IMR-90 (cell line): Measurements from ENCODE around the gene CCL13. TPM values are rescaled to one million over a fixed set of nuclear protein-coding genes. Genes with fewer than 3 reads are reported as not detected.

Experiments used
- ATAC-seq: fragments of 200-7000 bp; cut with Tn5 transposase; 2 replicates; pipeline ENCODE4 v1.9.1; 2020; ENCODE audit warnings: low read depth, mild to moderate bottlenecking, moderate library complexity
- BruUV-seq: library from RNA; stranded (reverse); fragments of 400-500 nt; replicated peaks from 2 replicates; lab custom pipeline; 2021; lab: Mats Ljungman, UMichigan
- CTCF ChIA-PET: fragments of 300-600 bp; formaldehyde crosslinking; extraction: SDS; loops from one replicate; lab custom pipeline; 2021; ENCODE audit warnings: antibody characterized with exemption; lab: Yijun Ruan, JAX
- POLR2A ChIA-PET: fragments of 300-600 bp; sonication (Branson Sonifier 250); formaldehyde crosslinking; loops from one replicate; lab custom pipeline; 2022; ENCODE audit warnings: antibody characterized with exemption; ENCODE audit not compliant: unreplicated experiment; lab: Charles Lee
- DNase-seq: peaks from one replicate; pipeline ENCODE4 v3.0.0; 2013
- H2AFZ ChIP-seq: replicated peaks from 2 replicates; pipeline ENCODE3; 2013; ENCODE audit warnings: low read length, mild to moderate bottlenecking; ENCODE audit not compliant: poor library complexity
- H2AK5ac ChIP-seq: 2 replicates; pipeline ENCODE4 v1.6.1; 2013; ENCODE audit warnings: low read depth, low read length, inconsistent platforms
- H2AK9ac ChIP-seq: replicated peaks from 2 replicates; pipeline ENCODE3; 2013; ENCODE audit warnings: mild to moderate bottlenecking, low read depth, low read length, moderate library complexity; ENCODE audit not compliant: poor library complexity
- H2BK120ac ChIP-seq: 2 replicates; pipeline ENCODE4 v1.6.1; 2013; ENCODE audit warnings: low read depth, low read length, inconsistent platforms
- H2BK15ac ChIP-seq: 3 replicates; pipeline ENCODE4 v1.6.1; 2013; ENCODE audit warnings: low read depth, low read length, inconsistent platforms
- H2BK20ac ChIP-seq: 2 replicates; pipeline ENCODE4 v1.6.1; 2013; ENCODE audit warnings: low read depth, mild to moderate bottlenecking, inconsistent platforms, low read length, moderate library complexity
- H2BK5ac ChIP-seq: 2 replicates; pipeline ENCODE4 v1.6.1; 2013; ENCODE audit warnings: mild to moderate bottlenecking, low read depth, low read length, inconsistent platforms; ENCODE audit not compliant: poor library complexity, severe bottlenecking
- H3K14ac ChIP-seq: replicated peaks from 2 replicates; pipeline ENCODE4 v1.6.1; 2013; ENCODE audit warnings: low read depth, low read length, inconsistent platforms
- H3K18ac ChIP-seq: 2 replicates; pipeline ENCODE4 v1.6.1; 2013; ENCODE audit warnings: low read depth, low read length, control low read depth
- H3K23ac ChIP-seq: 2 replicates; pipeline ENCODE4 v1.6.1; 2013; ENCODE audit warnings: low read depth, low read length, inconsistent platforms
- H3K27ac ChIP-seq: 2 replicates; pipeline ENCODE4 v1.5.1; 2013; ENCODE audit warnings: mild to moderate bottlenecking, control low read depth, low read length; ENCODE audit not compliant: insufficient read depth
- H3K27me3 ChIP-seq: 2 replicates; pipeline ENCODE4 v1.6.1; 2013; ENCODE audit warnings: low read length; ENCODE audit not compliant: control insufficient read depth, insufficient read depth
- H3K36me3 ChIP-seq: 2 replicates; pipeline ENCODE4 v1.6.1; 2013; ENCODE audit warnings: low read length, mixed read lengths; ENCODE audit not compliant: control insufficient read depth, insufficient read depth
- H3K4ac ChIP-seq: 2 replicates; pipeline ENCODE4 v1.6.1; 2013; ENCODE audit warnings: low read depth, low read length, inconsistent platforms
- H3K4me1 ChIP-seq: 2 replicates; pipeline ENCODE4 v1.6.1; 2013; ENCODE audit warnings: low read length, mixed read lengths; ENCODE audit not compliant: control insufficient read depth, insufficient read depth
- H3K4me2 ChIP-seq: 2 replicates; pipeline ENCODE4 v1.6.1; 2013; ENCODE audit warnings: low read depth, mild to moderate bottlenecking, control low read depth, low read length, moderate library complexity
- H3K4me3 ChIP-seq: 2 replicates; pipeline ENCODE4 v1.5.1; 2013; ENCODE audit warnings: low read depth, mild to moderate bottlenecking, control low read depth, low read length, moderate library complexity; ENCODE audit not compliant: insufficient read depth
- H3K56ac ChIP-seq: 2 replicates; pipeline ENCODE4 v1.6.1; 2013; ENCODE audit warnings: low read length, inconsistent platforms; ENCODE audit not compliant: insufficient read depth; ENCODE audit errors: extremely low read depth
- H3K79me1 ChIP-seq, 2 experiments: 2 replicates each; pipeline ENCODE4 v1.6.1; 2013; ENCODE audit warnings: low read length in 2 of 2, inconsistent platforms in 1 of 2, low read depth in 1 of 2
- H3K9ac ChIP-seq: 2 replicates; pipeline ENCODE4 v1.6.1; 2013; ENCODE audit warnings: low read depth, low read length, control low read depth
- H3K9me1 ChIP-seq: 2 replicates; pipeline ENCODE4 v1.6.1; 2013; ENCODE audit warnings: low read length, inconsistent platforms; ENCODE audit not compliant: insufficient read depth
- H3K9me3 ChIP-seq: 2 replicates; pipeline ENCODE4 v1.6.1; 2013; ENCODE audit warnings: low read length; ENCODE audit not compliant: control insufficient read depth, insufficient read depth
- H4K20me1 ChIP-seq: 2 replicates; pipeline ENCODE4 v1.6.1; 2013; ENCODE audit warnings: low read length, inconsistent platforms; ENCODE audit not compliant: insufficient read depth
- H4K5ac ChIP-seq: 2 replicates; pipeline ENCODE4 v1.6.1; 2013; ENCODE audit warnings: mild to moderate bottlenecking, low read depth, low read length, control low read depth
- H4K8ac ChIP-seq, 2 experiments: 2 replicates each; pipeline ENCODE4 v1.6.1; 2013; ENCODE audit warnings: low read depth in 2 of 2, low read length in 2 of 2, control low read depth in 1 of 2, inconsistent platforms in 1 of 2
- H4K91ac ChIP-seq: 2 replicates; pipeline ENCODE4 v1.6.1; 2013; ENCODE audit warnings: low read depth, low read length, inconsistent platforms; ENCODE audit not compliant: insufficient read depth
- FOS ChIP-seq: fragments of 150-350 bp; IDR thresholded peaks from 2 replicates; pipeline ENCODE4 v1.6.1; 2016; ENCODE audit warnings: low read depth, low read length
- NFE2L2 ChIP-seq: fragments of 150-350 bp; IDR thresholded peaks from 2 replicates; pipeline ENCODE4 v1.6.1; 2016; ENCODE audit warnings: low read depth, mild to moderate bottlenecking, low read length
- RAD21 ChIP-seq: IDR thresholded peaks from 2 replicates; pipeline ENCODE4 v1.6.1; 2012; ENCODE audit warnings: low read length, improper control_type of control experiment
- SMC3 ChIP-seq: fragments of 150-350 bp; IDR thresholded peaks from 2 replicates; pipeline ENCODE4 v1.6.1; 2016; ENCODE audit warnings: low read depth, mild to moderate bottlenecking, antibody characterized with exemption, low read length, moderate library complexity
- WGBS, 2 experiments: methylation state at CpG; one replicate each; pipeline versions ENCODE4 v1.1.5 to v1.1.7; 2013; ENCODE audit warnings: missing lambda C conversion rate in 2 of 2; ENCODE audit not compliant: insufficient read length in 1 of 2; ENCODE audit errors: extremely low coverage in 2 of 2; 5-methylcytosine and 5-hydroxymethylcytosine counted together
- dilution Hi-C: fragments of 300-500 bp; cut with HindIII; formaldehyde crosslinking; loops from one replicate; pipeline ENCODE4 v1.14.3; 2018; ENCODE audit warnings: low sequenced_read_pairs; ENCODE audit not compliant: unreplicated experiment
- in situ Hi-C: fragments of 300-500 bp; cut with MboI; formaldehyde crosslinking; loops from 3 replicates; pipeline ENCODE4 v1.14.3; 2019; ENCODE audit warnings: low sequenced_read_pairs, inconsistent platforms, mixed read lengths
- intact Hi-C: fragments of 100-400 bp; cut with micrococcal nuclease; formaldehyde crosslinking; loops from 2 replicates; pipeline ENCODE4 v1.10.0; 2022
- polyA plus RNA-seq, 3 experiments: library from polyadenylated mRNA; depleted of rRNA; stranded (reverse); fragments of >200 nt; gene quantifications; 2 replicates each; pipeline ENCODE4 v1.2.3, GENCODE V29; 2012; ENCODE audit warnings: low replicate concordance in 1 of 3
- total RNA-seq: library from RNA; depleted of rRNA; stranded (reverse); fragments of >200 nt; gene quantifications from 2 replicates; pipeline ENCODE4 v1.2.3, GENCODE V29; 2012

Gene CCL13
- total and polyA plus RNA-seq, 2 of the 4 experiments (the other 2 are of a cell fraction): 0.18 TPM; not detected in 1

DNA sequence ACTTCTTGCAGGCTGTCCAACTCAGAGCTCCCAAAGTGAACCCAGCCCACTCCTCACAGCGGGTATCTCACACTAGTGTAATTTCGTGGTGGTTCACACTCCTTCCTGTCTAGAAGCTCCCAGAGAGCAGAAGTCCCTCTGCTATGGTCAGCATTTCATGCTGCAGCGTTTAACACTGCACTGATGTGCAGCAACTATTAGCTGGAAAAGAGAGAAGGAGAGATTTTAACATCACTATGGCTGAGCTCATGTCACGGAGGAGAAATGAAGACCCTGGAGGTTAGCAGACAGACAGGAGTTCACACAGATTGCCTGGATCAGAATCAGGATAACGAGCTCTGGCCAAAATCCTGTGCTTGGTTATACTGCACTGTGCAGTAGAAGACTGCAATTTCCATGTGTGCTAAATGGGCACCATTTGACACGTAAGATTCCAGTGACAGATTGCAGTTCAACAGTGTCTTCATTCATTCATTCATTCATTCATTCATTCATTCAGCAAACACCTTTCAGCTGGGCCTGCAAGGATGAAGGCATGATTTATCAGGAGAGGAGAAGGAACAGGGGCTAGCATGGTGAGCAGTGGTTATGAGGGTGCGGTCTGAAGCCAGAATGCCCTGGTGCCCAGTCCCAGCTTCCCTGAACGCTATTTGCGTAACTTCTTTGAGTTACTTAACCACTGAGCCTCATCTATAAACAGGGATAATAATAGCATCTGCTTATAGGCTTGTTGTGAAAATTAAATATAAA lies 12.1 kb downstream of the CCL13 start:
- no peak overlapping the region for H2BK120ac ChIP-seq

More for the DNA sequence above, 12.1 kb downstream of the CCL13 start:
- no peak overlapping the region for H3K27ac ChIP-seq
- H4K8ac ChIP-seq: no peak overlapping the region
- no peak overlapping the region for H3K4me2 ChIP-seq
- H3K23ac ChIP-seq: no peak overlapping the region
- H4K91ac ChIP-seq: no peak overlapping the region
- H4K20me1 ChIP-seq: no peaks in the 10 kb centered on the region
- no peak overlapping the region for H2AFZ ChIP-seq
- no peak for TF ChIP-seq SMC3
- TF ChIP-seq FOS: no peak
- no peak for TF ChIP-seq RAD21
- TF ChIP-seq NFE2L2: no peak
- H3K14ac ChIP-seq: no peak overlapping the region
- H3K9ac ChIP-seq: no peak overlapping the region
- dilution Hi-C loops (no loop called here), intact Hi-C loops (no loop called here), in situ Hi-C loops (loop anchor here (10.0 kb wide), 1 partner anchor 594 kb away; no protein-coding TSS in a partner anchor)
- WGBS, 2 experiments: 42% methylated on average over 2 of the region's 9 CpGs; no CpG with 5 or more reads in 1 of the 2 experiments
- no peaks in the 10 kb centered on the region for H3K9me3 ChIP-seq
- no peak overlapping the region for H4K5ac ChIP-seq
- POLR2A ChIA-PET: no interaction called here
- no peak overlapping the region for H2BK20ac ChIP-seq
- CTCF ChIA-PET: interaction anchor here (0.8 to 1.0 kb wide), 2 partner anchors 168 kb away, joined by 4 to 7 read pairs; no protein-coding TSS in a partner anchor
- no peak overlapping the region for H3K4me3 ChIP-seq
- DNase-seq (no peak), ATAC-seq (no peak)
- no peak overlapping the region for H3K56ac ChIP-seq
- H3K27me3 ChIP-seq: peaks cover 22% of the 10 kb centered on the region
- no peaks in the 10 kb centered on the region for H3K36me3 ChIP-seq
- BruUV-seq: no TSS peak
- no peak overlapping the region for H2BK15ac ChIP-seq
- H2BK5ac ChIP-seq: no peak overlapping the region
- no peaks in the 10 kb centered on the region for H3K9me1 ChIP-seq
- H3K4ac ChIP-seq: no peak overlapping the region
- no peak overlapping the region for H2AK5ac ChIP-seq
- H3K18ac ChIP-seq: no peak overlapping the region
- H2AK9ac ChIP-seq: no peak overlapping the region
- no peaks in the 10 kb centered on the region for H3K4me1 ChIP-seq
- no peaks in the 10 kb centered on the region for H3K79me1 ChIP-seq
